ENCODE results near the gene ITGA11.

The ITGA11 gene

DNA sequence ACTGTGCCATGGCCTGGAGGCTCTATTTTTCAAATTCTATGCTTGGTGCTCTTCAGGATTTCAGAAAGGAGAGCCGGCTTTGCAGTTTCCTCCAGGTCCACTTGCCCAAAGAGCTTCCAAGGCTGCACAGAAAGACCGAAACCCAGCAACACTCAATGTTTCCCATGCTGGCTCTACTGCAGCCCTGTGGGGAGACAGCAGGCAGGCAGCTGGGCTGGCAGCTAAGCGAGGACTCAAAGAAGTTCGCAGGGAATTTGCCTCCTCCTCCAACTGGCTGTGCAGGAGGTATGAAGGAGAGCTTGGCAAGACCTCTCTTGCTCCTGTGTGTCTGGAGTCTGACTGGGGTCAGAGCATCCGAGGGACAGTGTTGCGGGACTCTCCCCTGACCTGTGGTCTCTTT is 17.4 kb upstream of the ITGA11 start:
- no peak for TF ChIP-seq CTCF (IDR thresholded peaks at IDR 0.05; ENCODE audit: low read depth, low read length, missing control alignments)
- no peak for DNase-seq (ENCODE audit: extremely low read depth, low read depth)
- H3K4me3 ChIP-seq (replicated peaks; ENCODE audit: low read depth, low read length) = no peak overlapping the region

DNA sequence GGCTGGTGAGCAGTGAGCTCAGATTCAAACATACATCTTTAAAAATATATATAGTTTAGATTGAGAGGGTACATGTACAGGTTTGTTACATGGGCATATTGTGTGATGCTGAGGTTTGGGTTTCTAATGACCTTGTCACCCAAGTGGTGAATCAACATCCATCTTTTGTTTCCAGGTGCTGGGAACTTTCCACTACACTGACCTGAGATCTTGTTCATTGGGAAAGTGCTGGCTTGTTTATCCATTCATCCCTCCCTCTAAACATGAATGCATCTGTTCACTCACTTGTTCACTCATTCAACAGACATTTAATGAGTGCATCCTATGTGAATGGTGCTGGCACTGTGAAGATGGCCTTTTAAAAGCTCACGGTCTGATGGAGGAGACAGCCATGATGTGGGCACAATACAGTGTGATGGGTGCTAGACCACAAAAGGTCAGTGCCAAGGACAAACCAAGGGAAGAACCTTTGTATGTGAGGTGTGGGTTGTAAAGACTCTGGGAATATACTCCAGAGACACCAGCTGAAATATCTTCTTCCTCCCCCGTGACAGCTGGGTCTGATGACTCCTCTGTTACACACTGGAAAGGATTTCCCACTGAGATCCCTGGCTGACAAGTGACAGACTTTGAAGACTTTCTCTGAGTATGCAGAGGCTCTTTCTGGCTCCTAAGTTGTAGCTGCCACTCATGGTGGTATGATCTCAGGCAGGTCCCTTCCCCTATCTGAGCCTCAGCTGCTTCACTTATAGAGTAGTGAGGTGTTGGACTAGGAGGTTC is 16.2 kb upstream of the ITGA11 start:
- TF ChIP-seq CTCF (IDR thresholded peaks at IDR 0.05; ENCODE audit: low read depth, low read length, missing control alignments) = no peak
- no peak overlapping the region for H3K4me3 ChIP-seq (replicated peaks; ENCODE audit: low read depth, low read length)
- no peak for DNase-seq (ENCODE audit: extremely low read depth, low read depth)

GRCh38 chr15:68447209-68447608 is 15.2 kb upstream of the ITGA11 start:
- no peak for DNase-seq (ENCODE audit: extremely low read depth, low read depth)
- no peak for TF ChIP-seq CTCF (IDR thresholded peaks at IDR 0.05; ENCODE audit: low read depth, low read length, missing control alignments)
- no peak overlapping the region for H3K4me3 ChIP-seq (replicated peaks; ENCODE audit: low read depth, low read length)

GRCh38 chr15:68445351-68445750 is 13.4 kb upstream of the ITGA11 start:
- TF ChIP-seq CTCF (IDR thresholded peaks at IDR 0.05; ENCODE audit: low read depth, low read length, missing control alignments) = no peak
- DNase-seq (ENCODE audit: extremely low read depth, low read depth) = no peak
- no peak overlapping the region for H3K4me3 ChIP-seq (replicated peaks; ENCODE audit: low read depth, low read length)

DNA sequence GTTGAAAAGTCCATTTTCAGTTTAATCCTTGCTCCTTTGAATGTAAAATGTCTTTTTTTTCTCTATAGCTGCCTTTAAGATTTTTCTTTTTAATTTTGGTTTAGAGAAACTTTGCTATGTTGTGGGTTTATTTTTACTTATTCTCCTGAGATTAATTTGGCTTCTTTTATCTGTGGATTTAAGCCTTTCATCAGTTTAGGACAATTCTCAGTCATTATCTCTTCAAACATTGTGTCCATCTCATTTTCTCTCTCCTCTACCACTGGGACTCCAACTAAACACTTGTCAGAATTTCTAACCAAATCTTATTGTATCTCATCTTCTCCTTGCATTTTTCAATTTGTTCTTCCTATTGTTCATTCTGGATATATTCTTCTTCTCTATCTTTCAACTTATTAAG is 12.4 kb upstream of the ITGA11 start:
- no peak for TF ChIP-seq CTCF (IDR thresholded peaks at IDR 0.05; ENCODE audit: low read depth, low read length, missing control alignments)
- DNase-seq (ENCODE audit: extremely low read depth, low read depth) = no peak
- no peak overlapping the region for H3K4me3 ChIP-seq (replicated peaks; ENCODE audit: low read depth, low read length)

- TF ChIP-seq CTCF (IDR thresholded peaks at IDR 0.05; ENCODE audit: low read depth, low read length, missing control alignments) = no peak
- no peak overlapping the region for H3K4me3 ChIP-seq (replicated peaks; ENCODE audit: low read depth, low read length)
- DNase-seq (ENCODE audit: extremely low read depth, low read depth) = no peak
Observed at GRCh38 chr15:68442903-68443302, 10.9 kb upstream of the ITGA11 start.

DNA sequence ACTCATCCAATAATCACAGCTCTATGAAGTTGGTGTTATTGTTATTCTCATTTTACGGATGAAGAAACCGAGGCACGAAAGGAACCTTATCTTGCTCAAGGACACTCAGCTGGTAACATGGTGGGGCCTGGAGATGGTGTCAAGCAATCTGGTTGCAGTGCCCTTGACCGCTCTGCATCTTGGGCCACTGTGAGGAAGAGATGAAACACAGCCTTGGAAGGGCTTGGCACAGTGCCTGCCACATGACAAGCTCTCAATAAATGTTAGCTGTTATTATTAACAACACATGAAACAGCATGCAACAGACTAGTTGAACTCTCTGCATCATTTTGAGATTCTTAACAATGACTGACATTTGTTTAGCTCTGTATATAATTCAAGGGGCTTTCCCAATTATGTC is 10.1 kb upstream of the ITGA11 start:
- no peak overlapping the region for H3K4me3 ChIP-seq (replicated peaks; ENCODE audit: low read depth, low read length)
- TF ChIP-seq CTCF (IDR thresholded peaks at IDR 0.05; ENCODE audit: low read depth, low read length, missing control alignments) = no peak
- DNase-seq (ENCODE audit: extremely low read depth, low read depth) = no peak

All from HFF-Myc (cell line).